HG03342 (cell line): ENCODE data around the gene TMEM164.

ENCODE experiments used
- ATAC-seq: cut with Tn5 transposase; IDR thresholded peaks from one replicate; pipeline ENCODE4 v1.9.1; 2021; ENCODE audit warnings: mild to moderate bottlenecking, moderate library complexity; ENCODE audit not compliant: unreplicated experiment

The TMEM164 gene

GRCh38 chrX:110003167-110004156, 548 bp downstream of the TMEM164 start:
- no peak for ATAC-seq

DNA sequence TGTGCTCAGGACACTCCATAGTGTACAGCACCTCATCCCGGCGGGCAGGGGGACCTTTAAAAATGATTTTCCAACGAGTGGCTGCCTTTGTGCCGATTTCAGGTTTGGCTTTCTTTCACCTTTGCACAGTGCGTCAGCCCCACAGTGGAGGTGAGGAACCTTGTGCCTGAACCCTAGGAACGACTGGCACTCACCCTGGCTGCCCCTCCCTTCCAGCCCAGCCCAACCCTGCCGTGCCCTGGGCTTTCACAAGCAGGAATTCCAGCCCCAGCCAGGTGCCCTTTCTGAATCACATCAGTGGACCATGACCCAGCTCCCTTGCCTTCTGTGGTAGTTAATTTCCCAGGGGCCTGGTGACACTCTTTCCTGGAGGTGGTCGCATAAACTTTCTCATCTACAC, 1.3 kb downstream of the TMEM164 start:
- ATAC-seq, result no peak

GRCh38 chrX:110004731-110005369, 1.9 kb downstream of the TMEM164 start:
- ATAC-seq, result no peak

- no peak for ATAC-seq
Observed at GRCh38 chrX:110006161-110006560, 3.2 kb downstream of the TMEM164 start.

DNA sequence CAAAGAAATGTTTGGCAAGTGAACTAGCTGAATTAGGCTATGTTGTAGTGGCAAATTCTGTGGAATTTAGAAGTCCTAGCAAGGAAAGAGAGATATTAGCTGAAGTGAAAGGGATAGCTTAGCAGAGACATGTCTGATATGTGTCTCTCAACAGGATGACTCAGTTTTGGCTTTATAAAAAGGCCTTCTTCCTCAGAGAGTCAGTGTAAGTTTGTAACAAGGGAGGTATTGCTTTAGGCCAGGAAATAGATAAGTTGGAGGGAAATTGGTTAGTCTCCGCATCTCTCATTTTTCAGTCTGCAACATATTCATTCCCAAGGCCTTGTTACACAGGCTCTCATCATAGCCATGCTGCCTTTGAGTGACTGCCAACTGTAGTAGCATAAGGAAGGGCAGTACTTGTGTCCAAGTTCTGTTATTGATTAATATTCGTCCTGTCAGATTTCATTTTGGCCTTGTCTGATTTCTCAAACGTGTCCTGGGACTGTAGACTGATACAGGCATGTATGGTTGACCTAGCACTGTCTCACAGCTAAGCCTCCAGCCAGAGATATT, 4.0 kb downstream of the TMEM164 start:
- ATAC-seq, result no peak

DNA sequence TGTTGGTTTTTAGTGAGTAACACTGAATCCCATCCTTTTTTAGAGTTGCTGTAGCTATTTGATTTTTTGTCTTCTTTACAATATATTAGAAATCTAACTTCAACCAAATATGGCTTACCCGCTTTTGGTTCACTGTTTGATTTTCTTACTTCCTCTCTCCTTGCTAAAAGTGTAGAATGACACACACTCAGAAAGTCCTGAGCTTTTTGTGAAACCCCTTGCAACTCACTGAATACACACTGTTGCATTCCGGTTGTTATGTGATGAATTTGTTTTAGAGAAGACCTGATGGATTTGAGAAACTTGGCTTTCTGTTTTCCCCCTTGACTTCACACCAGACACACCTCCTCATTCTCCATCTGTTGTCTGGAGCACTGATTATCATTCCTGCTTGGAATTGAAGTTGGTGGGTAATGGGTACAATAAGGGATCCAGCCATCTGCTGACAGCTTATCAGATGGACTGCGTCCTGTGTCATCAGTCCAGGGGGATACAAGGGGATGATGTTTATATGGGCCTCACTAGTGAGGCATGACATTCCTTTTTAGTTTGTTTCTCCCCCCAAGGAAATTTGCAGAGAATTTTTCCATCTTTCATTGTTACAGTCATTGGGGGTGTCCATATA, 5.2 kb downstream of the TMEM164 start:
- ATAC-seq, result no peak

DNA sequence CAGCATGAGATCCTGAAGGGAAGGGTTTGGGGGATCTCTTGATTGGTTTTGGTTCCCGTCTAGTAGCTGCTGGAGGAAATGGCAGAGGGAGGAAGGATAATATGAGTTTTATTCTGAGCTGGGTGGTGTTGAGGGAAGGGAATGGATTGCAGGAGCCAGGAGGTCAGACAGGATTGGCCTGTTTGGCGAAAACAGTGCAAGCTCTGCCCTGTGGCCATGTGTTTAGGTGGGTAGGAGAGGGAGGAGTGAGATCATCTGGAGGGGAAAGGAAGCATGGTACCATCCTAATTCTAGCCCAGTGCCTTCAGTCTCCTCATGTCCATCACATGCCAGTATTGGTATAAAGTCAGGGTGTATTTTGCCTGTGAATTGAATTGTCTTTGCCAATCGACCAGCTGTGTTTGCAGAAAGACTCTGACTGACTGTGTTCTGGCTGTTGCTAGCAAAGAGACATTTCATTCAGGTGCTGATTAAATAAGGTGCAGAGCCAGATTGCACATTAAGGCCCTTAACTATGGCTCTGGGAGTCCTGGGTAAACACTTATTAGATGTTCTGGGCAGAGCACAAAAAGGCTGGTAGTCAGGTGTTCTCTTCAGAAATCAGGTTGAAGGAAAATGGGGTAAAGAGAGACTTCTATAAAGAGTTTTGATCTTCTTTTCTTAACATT, 10.0 kb downstream of the TMEM164 start:
- no peak for ATAC-seq

- no peak for ATAC-seq
Observed at GRCh38 chrX:110013968-110014367, 11.1 kb downstream of the TMEM164 start.

DNA sequence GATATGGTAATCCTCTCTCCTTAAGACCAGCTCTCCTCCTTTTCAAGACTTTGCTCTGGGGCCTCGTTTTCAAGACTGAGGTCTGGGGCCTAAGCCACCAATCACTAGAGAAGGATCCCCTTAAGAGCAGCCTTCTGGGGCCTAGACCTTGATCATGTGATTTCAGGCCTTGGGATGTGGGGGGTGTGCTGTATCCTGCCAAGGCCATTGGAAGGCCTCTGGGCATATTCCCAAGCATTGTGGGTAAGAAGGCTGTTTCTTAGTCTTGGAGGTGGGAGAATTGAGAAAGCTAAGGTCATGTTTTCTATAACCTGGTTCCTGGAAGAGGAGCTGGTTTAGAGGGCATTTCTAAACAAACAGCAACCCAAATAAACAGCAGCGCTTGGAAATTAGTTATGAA, 12.1 kb downstream of the TMEM164 start:
- no peak for ATAC-seq

DNA sequence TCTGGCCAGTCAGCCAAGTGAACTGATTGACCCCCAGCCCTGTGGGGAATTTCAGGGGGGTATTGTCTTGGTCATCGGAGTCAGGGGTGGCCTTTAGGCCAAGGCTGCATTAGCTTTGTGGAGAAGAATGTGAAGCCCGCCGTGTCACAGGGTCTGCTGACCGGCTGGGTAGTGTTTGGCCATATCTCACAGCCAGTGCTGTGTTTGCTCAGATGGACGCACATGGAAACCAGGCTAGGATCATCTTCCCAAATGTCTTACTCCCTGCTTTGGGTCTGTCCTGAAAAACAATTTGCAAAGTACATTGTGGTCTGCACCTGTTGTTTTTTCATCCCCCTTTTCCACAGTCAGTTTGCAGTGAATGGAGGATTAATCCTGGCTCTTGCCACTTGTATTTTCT, 13.0 kb downstream of the TMEM164 start:
- ATAC-seq, result no peak

GRCh38 chrX:110020536-110020935, 17.6 kb downstream of the TMEM164 start:
- ATAC-seq, result no peak

DNA sequence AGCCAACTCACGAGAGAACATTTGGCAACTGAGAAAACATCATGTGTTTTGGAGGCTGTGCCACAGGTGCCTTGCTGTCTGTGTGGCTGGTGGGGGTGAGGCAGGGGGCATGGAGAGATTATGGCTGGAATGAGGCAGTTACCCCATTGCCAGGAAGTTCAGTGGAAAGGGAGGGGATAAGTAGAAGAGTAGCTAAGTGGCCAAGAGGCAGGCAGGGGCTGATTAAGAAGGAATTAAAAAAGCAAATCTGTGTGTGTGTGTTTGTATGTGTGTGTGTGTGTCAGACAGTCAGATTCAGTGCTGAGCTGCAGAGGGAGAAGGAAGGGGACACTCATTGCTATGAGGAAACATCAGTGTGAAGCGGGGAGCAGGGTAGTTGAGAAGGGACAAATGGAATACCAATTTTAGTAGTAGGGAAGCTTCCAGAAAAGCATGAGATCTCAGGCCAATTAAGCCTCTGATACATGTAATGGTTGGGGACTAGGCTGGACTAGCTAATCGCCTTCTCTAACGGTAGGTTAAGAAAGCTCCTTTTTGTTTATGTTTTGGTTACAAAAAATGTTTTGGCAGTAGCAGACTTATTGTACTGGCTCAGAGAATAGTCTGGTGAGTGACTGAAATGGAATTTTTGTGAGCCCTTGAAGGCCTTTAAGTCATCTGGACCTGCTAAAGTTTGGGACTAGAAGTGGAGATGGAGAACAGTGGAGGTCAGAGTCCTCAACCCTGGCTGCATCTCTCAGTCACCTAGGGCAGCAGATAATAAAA, 18.5 kb downstream of the TMEM164 start:
- no peak for ATAC-seq

DNA sequence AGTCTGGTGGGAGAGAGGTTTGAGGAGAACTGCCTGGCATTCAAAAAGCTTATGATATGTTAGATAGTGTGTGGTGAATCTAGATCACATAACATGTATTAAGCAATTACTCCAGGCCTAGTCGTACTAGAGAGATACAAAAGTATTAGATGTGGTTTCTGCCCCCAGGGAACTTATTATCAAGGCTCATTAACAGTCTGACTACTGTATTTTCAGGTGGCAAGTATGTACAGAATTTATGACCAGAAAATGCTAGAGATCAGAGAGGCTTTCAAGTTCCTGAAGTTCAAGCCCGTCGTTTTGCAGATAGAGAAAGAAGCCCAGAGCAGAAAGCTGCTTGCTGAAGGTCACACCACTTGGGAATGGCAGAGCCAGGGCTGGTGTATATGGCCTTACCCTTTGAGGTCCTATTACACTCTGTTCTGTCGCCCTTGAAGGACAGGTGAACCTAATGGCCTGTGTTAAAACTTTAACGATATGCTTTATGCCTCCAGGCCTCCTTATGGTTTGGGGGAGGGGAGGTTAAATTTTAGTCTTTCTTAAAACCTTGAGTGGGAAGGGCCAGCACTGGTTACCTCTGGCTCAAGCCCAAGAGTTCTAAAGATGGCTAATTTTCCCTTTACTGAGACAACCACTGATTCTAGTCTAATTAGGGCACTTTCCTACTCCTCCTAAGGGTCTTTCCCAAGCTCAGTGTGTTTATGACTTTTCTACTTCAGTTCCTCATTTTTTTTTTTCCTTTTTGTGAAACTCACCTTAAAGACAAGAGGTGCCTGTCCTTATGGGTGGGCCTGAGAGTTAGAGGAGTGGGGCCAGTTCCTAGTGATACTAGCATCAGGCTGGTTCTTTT, 19.9 kb downstream of the TMEM164 start:
- peak; percentile 41 for ATAC-seq

DNA sequence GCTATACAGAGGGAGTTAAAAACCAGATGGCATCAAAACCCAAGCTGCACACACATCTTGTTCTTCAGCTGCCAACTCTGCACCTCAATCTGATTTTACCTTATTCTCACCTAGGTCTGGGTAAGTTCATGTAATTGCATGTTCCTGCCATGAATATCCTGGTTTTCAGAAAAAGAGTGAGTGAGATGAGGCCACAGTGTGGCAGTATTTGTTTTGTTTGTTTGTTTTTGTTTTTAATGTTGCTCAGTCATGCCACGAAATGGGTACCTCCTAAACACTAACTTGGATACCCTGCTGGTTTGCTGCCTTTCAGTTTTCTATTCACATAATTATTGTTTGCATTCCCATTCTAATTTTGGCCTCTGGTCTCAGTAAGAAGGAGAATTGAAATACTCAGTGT, 22.5 kb downstream of the TMEM164 start:
- ATAC-seq, result no peak

DNA sequence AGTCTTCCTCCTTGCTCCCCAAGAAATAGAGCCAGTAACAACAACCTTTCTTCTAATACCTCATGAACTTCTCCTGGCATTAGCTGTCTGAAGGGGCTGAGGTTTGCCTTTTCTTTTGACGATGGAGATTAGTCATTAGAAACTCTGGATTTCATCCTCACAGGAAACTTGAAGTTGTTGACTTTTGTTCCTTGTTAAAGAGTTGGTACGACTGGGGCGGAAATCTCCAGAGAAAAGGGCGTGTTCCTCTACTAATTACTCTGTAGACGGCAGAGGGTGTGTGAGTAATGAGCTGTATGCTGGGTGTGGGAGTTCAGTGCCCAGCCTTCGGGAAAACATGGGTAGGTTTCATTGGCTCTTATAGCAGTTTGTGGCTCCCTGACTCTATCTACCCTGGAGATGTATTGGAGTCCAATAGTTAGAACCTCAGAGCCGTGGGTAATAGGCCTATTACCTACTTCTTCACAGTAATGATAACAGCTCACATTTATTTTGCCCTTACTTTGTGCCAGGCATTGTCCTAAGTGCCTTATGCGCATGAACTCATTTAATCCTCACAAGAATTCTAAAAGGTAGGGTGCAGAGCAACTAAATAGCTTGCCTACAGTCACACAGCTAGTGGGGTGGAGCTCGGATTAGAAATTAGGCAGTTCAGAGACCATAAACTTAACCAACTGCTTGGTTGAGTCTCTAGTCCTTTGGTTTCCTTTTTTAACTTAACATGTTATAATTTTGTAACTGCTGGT, 23.4 kb downstream of the TMEM164 start:
- no peak for ATAC-seq

DNA sequence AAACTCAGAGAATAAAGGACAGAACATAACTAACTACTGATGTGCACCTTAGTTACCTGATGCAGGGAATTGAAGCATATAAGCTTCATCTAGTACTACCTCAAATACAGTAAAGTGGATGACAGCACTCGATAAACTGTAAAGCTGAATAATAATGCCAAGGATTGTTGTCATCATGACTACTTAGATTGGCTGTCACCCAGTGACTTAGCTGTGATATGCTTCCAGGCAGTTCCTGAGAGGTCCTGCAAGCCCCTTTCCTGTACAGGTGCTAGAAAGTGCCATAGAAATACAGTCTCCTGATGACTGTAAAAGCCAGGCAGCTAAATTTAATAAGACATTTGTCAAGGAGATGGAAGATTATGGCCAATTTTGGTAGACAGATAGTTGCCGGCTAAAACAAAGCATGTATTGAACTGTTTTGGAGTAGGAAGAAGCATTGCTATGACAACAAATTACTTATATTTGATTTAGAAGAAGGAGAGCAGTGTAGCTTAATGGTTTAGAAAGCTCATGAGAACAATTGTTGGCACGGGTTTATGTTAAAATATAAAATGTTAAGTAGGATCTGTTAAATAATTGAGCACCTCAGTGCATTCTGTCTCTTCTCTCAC, 29.7 kb downstream of the TMEM164 start:
- ATAC-seq, result no peak

GRCh38 chrX:110034036-110034435, 31.1 kb downstream of the TMEM164 start:
- ATAC-seq, result no peak
